T-helper 22 cell (primary cell): Measurements from ENCODE around the gene COL23A1.

Experiments
- DNase-seq: peaks from one replicate; pipeline ENCODE4 v3.0.0-alpha.2; 2020; ENCODE audit warnings: low read depth

Gene COL23A1

GRCh38 chr5:178474562-178475184 lies 115.5 kb downstream of the COL23A1 start:
- DNase-seq = no peak

GRCh38 chr5:178473854-178474253 lies 116.3 kb downstream of the COL23A1 start:
- no peak for DNase-seq

- DNase-seq = no peak
Measured at GRCh38 chr5:178472138-178472537, 118.1 kb downstream of the COL23A1 start.

- DNase-seq = no peak
Measured at GRCh38 chr5:178471711-178472110, 118.5 kb downstream of the COL23A1 start.

GRCh38 chr5:178470760-178471025 lies 119.5 kb downstream of the COL23A1 start:
- no peak for DNase-seq

GRCh38 chr5:178469975-178470759 lies 120.0 kb downstream of the COL23A1 start:
- no peak for DNase-seq

- no peak for DNase-seq
Measured at GRCh38 chr5:178469011-178469974, 120.9 kb downstream of the COL23A1 start.

GRCh38 chr5:178468196-178468685 lies 122.0 kb downstream of the COL23A1 start:
- no peak for DNase-seq

- DNase-seq = no peak
Measured at GRCh38 chr5:178467568-178468195, 122.5 kb downstream of the COL23A1 start.

- no peak for DNase-seq
Measured at GRCh38 chr5:178467205-178467567, 123.0 kb downstream of the COL23A1 start.

GRCh38 chr5:178466342-178466741 lies 123.9 kb downstream of the COL23A1 start:
- no peak for DNase-seq

GRCh38 chr5:178465861-178466288 lies 124.3 kb downstream of the COL23A1 start:
- no peak for DNase-seq

GRCh38 chr5:178465228-178465860 lies 124.8 kb downstream of the COL23A1 start:
- no peak for DNase-seq

- DNase-seq = no peak
Measured at GRCh38 chr5:178464431-178465048, 125.7 kb downstream of the COL23A1 start.

- DNase-seq = no peak
Measured at GRCh38 chr5:178463321-178464155, 126.7 kb downstream of the COL23A1 start.

GRCh38 chr5:178462816-178463215 lies 127.4 kb downstream of the COL23A1 start:
- DNase-seq = no peak

- no peak for DNase-seq
Measured at GRCh38 chr5:178462076-178462475, 128.1 kb downstream of the COL23A1 start.

- DNase-seq = no peak
Measured at GRCh38 chr5:178461004-178461730, 129.0 kb downstream of the COL23A1 start.

GRCh38 chr5:178460598-178460997 lies 129.6 kb downstream of the COL23A1 start:
- DNase-seq = no peak

GRCh38 chr5:178460174-178460573 lies 130.0 kb downstream of the COL23A1 start:
- no peak for DNase-seq
